HEK293 (cell line): ENCODE results near the gene RABGGTB.
A peak's percentile ranks its signal among the peaks of the same experiment; 100 is the strongest.
"Not testable (repeated sequence)": the region's sequence is repeated elsewhere in the genome, so short reads cannot be mapped to it uniquely, and the experiment has no call there.

Experiments used
- CTCF ChIA-PET: fragments of 350-600 bp; formaldehyde crosslinking; extraction: SDS; loops from one replicate; lab custom pipeline; 2021; ENCODE audit warnings: antibody characterized with exemption; lab: Yijun Ruan, JAX
- POLR2A ChIA-PET: fragments of 300-600 bp; formaldehyde crosslinking; extraction: SDS; loops from one replicate; lab custom pipeline; 2020; ENCODE audit warnings: antibody characterized with exemption, inconsistent platforms; lab: Yijun Ruan, JAX
- H3K27ac ChIP-seq: fragments of 200-500 bp; sonication (Bioruptor generic); 2 replicates; pipeline ENCODE4 v1.5.1; 2014; ENCODE audit warnings: low read depth, low read length, control low read depth, inconsistent platforms; ENCODE audit errors: extremely low read depth
- H3K36me3 ChIP-seq, 2 experiments: fragments of 200-500 bp in 1 of 2; sonication (Bioruptor generic) in 1 of 2; 1 replicate in 1 of 2; 2 replicates in 1 of 2; pipeline ENCODE4 v1.5.1; 2014 to 2017; ENCODE audit warnings: inconsistent platforms in 2 of 2, low read length in 2 of 2; ENCODE audit not compliant: control insufficient read depth in 2 of 2, insufficient read depth in 1 of 2
- H3K4me1 ChIP-seq: fragments of 200-500 bp; sonication (Bioruptor generic); 2 replicates; pipeline ENCODE4 v1.5.1; 2014; ENCODE audit warnings: mild to moderate bottlenecking, low read length, inconsistent platforms; ENCODE audit not compliant: control insufficient read depth, insufficient read depth
- H3K4me3 ChIP-seq: 2 replicates; pipeline ENCODE4 v1.5.1; 2011; ENCODE audit warnings: low read depth, mild to moderate bottlenecking, control low read depth, low read length, moderate library complexity
- H3K9me3 ChIP-seq: fragments of 200-500 bp; sonication (Bioruptor generic); 2 replicates; pipeline ENCODE4 v1.5.1; 2014; ENCODE audit warnings: low read depth, low read length, inconsistent platforms; ENCODE audit not compliant: control insufficient read depth, insufficient read depth
- MYNN ChIP-seq: fragments of 450-650 bp; formaldehyde crosslinking; IDR thresholded peaks from 2 replicates; pipeline ENCODE4 v1.5.1; 2016; ENCODE audit warnings: missing biosample characterization, missing genetic modification characterization, borderline replicate concordance
- WT1 ChIP-seq: fragments of 450-650 bp; formaldehyde crosslinking; IDR thresholded peaks from 2 replicates; pipeline ENCODE4 v1.5.1; 2016; ENCODE audit warnings: missing biosample characterization, missing genetic modification characterization
- ZBTB17 ChIP-seq: fragments of 450-650 bp; formaldehyde crosslinking; IDR thresholded peaks from 2 replicates; pipeline ENCODE4 v1.5.1; 2016; ENCODE audit warnings: missing biosample characterization, missing genetic modification characterization
- ZNF121 ChIP-seq: fragments of 450-650 bp; formaldehyde crosslinking; IDR thresholded peaks from 2 replicates; pipeline ENCODE4 v1.5.1; 2016; ENCODE audit warnings: missing biosample characterization, missing genetic modification characterization
- ZNF146 ChIP-seq: fragments of 450-650 bp; formaldehyde crosslinking; IDR thresholded peaks from 2 replicates; pipeline ENCODE4 v1.5.1; 2016; ENCODE audit warnings: missing biosample characterization, missing genetic modification characterization
- ZNF354C ChIP-seq: fragments of 450-650 bp; formaldehyde crosslinking; IDR thresholded peaks from 2 replicates; pipeline ENCODE4 v1.5.1; 2016; ENCODE audit warnings: missing biosample characterization, missing genetic modification characterization, low read depth, borderline replicate concordance
- ZNF488 ChIP-seq: fragments of 450-650 bp; formaldehyde crosslinking; IDR thresholded peaks from 2 replicates; pipeline ENCODE4 v1.5.1; 2016; ENCODE audit warnings: missing biosample characterization, missing genetic modification characterization
- ZNF514 ChIP-seq: fragments of 450-650 bp; formaldehyde crosslinking; IDR thresholded peaks from 2 replicates; pipeline ENCODE4 v1.5.1; 2016; ENCODE audit warnings: missing biosample characterization, missing genetic modification characterization
- ZNF521 ChIP-seq: fragments of 450-650 bp; formaldehyde crosslinking; IDR thresholded peaks from 2 replicates; pipeline ENCODE4 v1.5.1; 2017; ENCODE audit warnings: missing biosample characterization, mild to moderate bottlenecking, missing genetic modification characterization
- ZNF530 ChIP-seq: fragments of 450-650 bp; formaldehyde crosslinking; IDR thresholded peaks from 2 replicates; pipeline ENCODE4 v1.5.1; 2016; ENCODE audit warnings: low read depth, missing biosample characterization, missing genetic modification characterization
- ZNF558 ChIP-seq: fragments of 450-650 bp; formaldehyde crosslinking; IDR thresholded peaks from 2 replicates; pipeline ENCODE4 v1.5.1; 2016; ENCODE audit warnings: missing biosample characterization, missing genetic modification characterization
- ZNF76 ChIP-seq: fragments of 450-650 bp; formaldehyde crosslinking; IDR thresholded peaks from 2 replicates; pipeline ENCODE4; 2016; ENCODE audit warnings: low read depth, missing biosample characterization, missing genetic modification characterization, borderline replicate concordance
- ZSCAN16 ChIP-seq: fragments of 450-650 bp; formaldehyde crosslinking; IDR thresholded peaks from 2 replicates; pipeline ENCODE4 v1.5.1; 2016; ENCODE audit warnings: missing biosample characterization, missing genetic modification characterization
- TF ChIP-seq, protein P1 (sequence below): fragments of 450-650 bp; formaldehyde crosslinking; IDR thresholded peaks from 2 replicates; pipeline ENCODE4 v1.5.1; 2016; ENCODE audit warnings: missing biosample characterization, missing genetic modification characterization

The RABGGTB gene

DNA sequence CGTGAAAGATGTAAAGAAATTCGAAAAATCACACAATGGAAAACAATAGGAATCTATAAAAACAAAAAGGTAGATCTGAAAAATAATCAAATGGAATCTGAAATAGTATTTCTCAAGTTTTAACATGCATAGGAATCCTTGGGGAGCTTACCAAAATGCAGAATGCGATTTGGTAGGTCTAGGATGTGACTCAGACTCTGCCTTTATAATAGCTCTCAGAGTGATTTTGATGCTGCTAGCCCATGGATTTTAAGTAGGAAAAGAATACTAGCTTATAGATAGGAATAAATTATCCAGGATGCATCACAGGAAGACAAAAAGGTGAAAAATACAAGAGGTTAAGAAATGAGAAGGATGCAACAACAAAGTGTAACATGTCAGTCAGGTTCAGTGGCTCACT, 14.1 kb upstream of the RABGGTB start (continued):
- TF ChIP-seq ZNF521 (tag by site-specific recombination) (no peak), ZNF354C (tag by site-specific recombination) (no peak), ZNF121 (no peak), ZNF530 (no peak), ZNF558 (tag by site-specific recombination) (no peak), ZSCAN16 (tag by site-specific recombination) (no peak), ZNF514 (tag by site-specific recombination) (no peak), WT1 (tag by site-specific recombination) (no peak), ZNF488 (tag by site-specific recombination) (no peak)

DNA sequence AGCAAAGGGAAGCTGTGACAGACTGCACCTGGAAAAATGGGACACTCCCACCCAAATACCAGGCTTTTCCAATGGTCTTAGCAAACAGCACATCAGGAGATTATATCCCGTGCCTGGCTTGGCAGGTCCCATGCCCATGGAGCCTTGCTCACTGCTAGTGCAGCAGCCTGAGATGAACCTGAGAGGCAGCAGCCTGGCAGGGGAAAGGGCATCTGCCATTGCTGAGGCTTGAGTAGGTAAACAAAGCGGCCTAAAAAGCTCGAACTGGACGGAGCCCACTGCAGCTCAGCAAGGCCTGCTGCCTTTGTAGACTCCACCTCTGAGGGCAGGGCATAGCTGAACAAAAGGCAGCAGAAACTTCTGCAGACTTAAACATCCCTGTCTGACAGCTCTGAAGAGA, 8.2 kb upstream of the RABGGTB start:
- ChIA-PET POLR2A (interaction anchor here (2.0 kb wide), 1 partner anchor 8 kb away, joined by 10 read pairs; the partner anchor contains the start of gene RABGGTB), CTCF (interaction anchor here (0.6 kb wide), 1 partner anchor 163 kb away, joined by 3 read pairs; no protein-coding TSS in a partner anchor)

DNA sequence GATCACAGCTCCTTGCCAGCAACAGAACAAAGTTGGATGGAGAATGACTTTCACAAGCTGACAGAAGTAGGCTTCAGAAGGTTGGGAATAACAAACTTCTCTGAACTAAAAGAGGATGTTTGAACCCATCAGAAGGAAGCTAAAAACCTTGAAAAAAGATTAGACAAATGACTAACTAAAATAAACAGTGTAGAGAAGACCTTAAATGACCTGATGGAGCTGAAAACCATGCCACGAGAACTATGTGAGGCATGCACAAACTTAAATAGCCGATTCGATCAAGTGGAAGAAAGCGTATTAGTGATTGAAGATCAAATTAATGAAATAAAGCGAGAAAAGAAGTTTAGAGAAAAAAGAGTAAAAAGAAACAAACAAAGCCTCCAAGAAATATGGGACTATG, 7.4 kb upstream of the RABGGTB start:
- H3K4me1 ChIP-seq, H3K27ac ChIP-seq, H3K36me3 ChIP-seq, H3K4me3 ChIP-seq, H3K9me3 ChIP-seq, POLR2A ChIA-PET: not testable (repeated sequence)
- CTCF ChIA-PET = interaction anchor here (0.6 kb wide), 1 partner anchor 164 kb away, joined by 3 read pairs; no protein-coding TSS in a partner anchor

More for the DNA sequence above, 8.2 kb upstream of the RABGGTB start:
- not testable (repeated sequence) for H3K9me3 ChIP-seq, H3K27ac ChIP-seq, H3K36me3 ChIP-seq, H3K4me3 ChIP-seq, H3K4me1 ChIP-seq

DNA sequence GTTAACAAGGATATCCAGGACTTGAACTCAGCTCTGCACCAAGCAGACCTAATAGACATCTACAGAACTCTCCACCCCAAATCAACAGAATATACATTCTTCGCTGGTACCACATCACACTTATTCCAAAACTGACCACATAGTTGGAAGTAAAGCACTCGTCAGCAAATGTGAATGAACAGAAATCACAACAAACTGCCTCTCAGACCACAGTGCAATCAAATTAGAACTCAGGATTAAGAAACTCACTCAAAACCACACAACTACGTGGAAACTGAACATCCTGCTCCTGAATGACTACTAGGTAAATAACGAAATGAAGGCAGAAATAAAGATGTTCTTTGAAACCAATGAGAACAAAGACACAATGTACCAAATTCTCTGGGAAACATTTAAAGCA, 5.9 kb upstream of the RABGGTB start:
- H3K36me3 ChIP-seq, CTCF ChIA-PET, H3K4me1 ChIP-seq, H3K9me3 ChIP-seq, POLR2A ChIA-PET, H3K4me3 ChIP-seq, H3K27ac ChIP-seq: not testable (repeated sequence)

GRCh38 chr1:75783920-75784319, 2.1 kb upstream of the RABGGTB start:
- H3K9me3 ChIP-seq, H3K4me3 ChIP-seq, POLR2A ChIA-PET, CTCF ChIA-PET, H3K27ac ChIP-seq, H3K4me1 ChIP-seq: not testable (repeated sequence)
- peaks cover 7 to 20% of the 10 kb centered on the region in 2 experiments; a peak in 2 of 3 replicates for H3K36me3 ChIP-seq
- peak; percentile 97 for TF ChIP-seq ZNF146 (tag by site-specific recombination)

GRCh38 chr1:75785320-75785982, 605 bp upstream of the RABGGTB start:
- Histone ChIP-seq H3K4me1 (no peaks in the 10 kb centered on the region), H3K27ac (peak overlapping the region; percentile 39; the same call in 1 of the 2 replicates), H3K4me3 (peak overlapping the region; percentile 79), H3K9me3 (no peaks in the 10 kb centered on the region), H3K36me3 (peaks cover 10 to 36% of the 10 kb centered on the region in 2 experiments; a peak in 2 of 3 replicates)
- ChIA-PET POLR2A (interaction anchor here (0.6 to 1.7 kb wide), 11 partner anchors 8 to 57 kb away, joined by 3 to 10 read pairs (median 4); no protein-coding TSS in a partner anchor), CTCF (no interaction called here)
- TF ChIP-seq MYNN (no peak), ZBTB17 (peak; percentile 85), ZNF76 (tag by site-specific recombination) (0 out of 2 replicates have a peak, but pooled peaks have one; percentile 8)
- TF ChIP-seq, protein P1, sequence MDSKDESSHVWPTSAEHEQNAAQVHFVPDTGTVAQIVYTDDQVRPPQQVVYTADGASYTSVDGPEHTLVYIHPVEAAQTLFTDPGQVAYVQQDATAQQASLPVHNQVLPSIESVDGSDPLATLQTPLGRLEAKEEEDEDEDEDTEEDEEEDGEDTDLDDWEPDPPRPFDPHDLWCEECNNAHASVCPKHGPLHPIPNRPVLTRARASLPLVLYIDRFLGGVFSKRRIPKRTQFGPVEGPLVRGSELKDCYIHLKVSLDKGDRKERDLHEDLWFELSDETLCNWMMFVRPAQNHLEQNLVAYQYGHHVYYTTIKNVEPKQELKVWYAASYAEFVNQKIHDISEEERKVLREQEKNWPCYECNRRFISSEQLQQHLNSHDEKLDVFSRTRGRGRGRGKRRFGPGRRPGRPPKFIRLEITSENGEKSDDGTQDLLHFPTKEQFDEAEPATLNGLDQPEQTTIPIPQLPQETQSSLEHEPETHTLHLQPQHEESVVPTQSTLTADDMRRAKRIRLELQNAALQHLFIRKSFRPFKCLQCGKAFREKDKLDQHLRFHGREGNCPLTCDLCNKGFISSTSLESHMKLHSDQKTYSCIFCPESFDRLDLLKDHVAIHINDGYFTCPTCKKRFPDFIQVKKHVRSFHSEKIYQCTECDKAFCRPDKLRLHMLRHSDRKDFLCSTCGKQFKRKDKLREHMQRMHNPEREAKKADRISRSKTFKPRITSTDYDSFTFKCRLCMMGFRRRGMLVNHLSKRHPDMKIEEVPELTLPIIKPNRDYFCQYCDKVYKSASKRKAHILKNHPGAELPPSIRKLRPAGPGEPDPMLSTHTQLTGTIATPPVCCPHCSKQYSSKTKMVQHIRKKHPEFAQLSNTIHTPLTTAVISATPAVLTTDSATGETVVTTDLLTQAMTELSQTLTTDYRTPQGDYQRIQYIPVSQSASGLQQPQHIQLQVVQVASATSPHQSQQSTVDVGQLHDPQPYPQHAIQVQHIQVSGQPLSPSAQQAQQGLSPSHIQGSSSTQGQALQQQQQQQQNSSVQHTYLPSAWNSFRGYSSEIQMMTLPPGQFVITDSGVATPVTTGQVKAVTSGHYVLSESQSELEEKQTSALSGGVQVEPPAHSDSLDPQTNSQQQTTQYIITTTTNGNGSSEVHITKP (tag by site-specific recombination) = peak; percentile 14; the same call in 1 of the 2 replicates
